H1 (cell line): ENCODE measurements around the gene ABCG1. TPM values are rescaled to one million over a fixed set of nuclear protein-coding genes. Genes with fewer than 3 reads are reported as not detected.

Experiments
- CTCF ChIA-PET: fragments of 300-600 bp; sonication (Branson Sonifier 250); formaldehyde crosslinking; loops from one replicate; lab custom pipeline; 2021; ENCODE audit not compliant: partially characterized antibody; lab: Charles Lee
- POLR2A ChIA-PET: fragments of 300-600 bp; sonication (Branson Sonifier 250); formaldehyde crosslinking; loops from one replicate; lab custom pipeline; 2021; ENCODE audit warnings: inconsistent platforms; ENCODE audit not compliant: partially characterized antibody; lab: Charles Lee
- DNase-seq, 2 experiments: peaks; one replicate each; pipeline versions ENCODE4 v3.0.0 to v3.0.0-alpha.2; 2010 to 2022; ENCODE audit warnings: low spot score in 2 of 2, low read depth in 1 of 2, mixed read lengths in 1 of 2
- FAIRE-seq: peaks from 2 replicates; lab custom pipeline; 2011; peaks lifted over from hg19 to GRCh38; lab: Jason Lieb, UNC
- H2AFZ ChIP-seq: 2 replicates; pipeline ENCODE4 v1.8.1; 2012; ENCODE audit warnings: low read length, inconsistent platforms
- H2AK5ac ChIP-seq: 2 replicates; pipeline ENCODE4 v1.6.1; 2013; ENCODE audit warnings: low read depth, low read length
- H2BK120ac ChIP-seq: replicated peaks from 2 replicates; pipeline ENCODE3; 2013; ENCODE audit warnings: low read depth, low read length, inconsistent platforms
- H2BK12ac ChIP-seq: 2 replicates; pipeline ENCODE4 v1.6.1; 2013; ENCODE audit warnings: low read depth, low read length
- H2BK15ac ChIP-seq: 2 replicates; pipeline ENCODE4 v1.6.1; 2013; ENCODE audit warnings: low read length
- H2BK20ac ChIP-seq: 2 replicates; pipeline ENCODE4 v1.6.1; 2013; ENCODE audit warnings: low read length
- H2BK5ac ChIP-seq: 2 replicates; pipeline ENCODE4 v1.6.1; 2013; ENCODE audit warnings: low read depth, low read length
- H3K14ac ChIP-seq: 2 replicates; pipeline ENCODE4 v1.6.1; 2013; ENCODE audit warnings: inconsistent platforms; ENCODE audit not compliant: insufficient read length
- H3K18ac ChIP-seq: 2 replicates; pipeline ENCODE4 v1.6.1; 2013; ENCODE audit warnings: low read length; ENCODE audit errors: extremely low read depth
- H3K23ac ChIP-seq: 2 replicates; pipeline ENCODE4 v1.6.1; 2013; ENCODE audit warnings: inconsistent platforms; ENCODE audit not compliant: insufficient read length
- H3K23me2 ChIP-seq: 2 replicates; pipeline ENCODE4 v1.6.1; 2013; ENCODE audit warnings: low read depth, low read length
- H3K27ac ChIP-seq: 2 replicates; pipeline ENCODE4 v1.6.1; 2011; ENCODE audit warnings: low read depth, low read length, inconsistent platforms
- H3K27me3 ChIP-seq, 4 experiments: replicated peaks in 1 of 4; 1 replicate in 1 of 4; 2 replicates in 3 of 4; pipeline versions ENCODE4 v1.6.1 to v1.8.1; 2011 to 2013; ENCODE audit warnings: low read length in 3 of 4, mild to moderate bottlenecking in 3 of 4, inconsistent platforms in 2 of 4, mixed read lengths in 2 of 4, moderate library complexity in 1 of 4; ENCODE audit not compliant: control insufficient read depth in 3 of 4, insufficient read depth in 3 of 4; ENCODE audit errors: extremely low read depth in 1 of 4
- H3K36me3 ChIP-seq, 4 experiments: 2 replicates each; pipeline versions ENCODE4 v1.6.1 to v1.8.1; 2011 to 2013; ENCODE audit warnings: mild to moderate bottlenecking in 4 of 4, low read length in 3 of 4, moderate library complexity in 2 of 4, control low read depth in 1 of 4, inconsistent platforms in 1 of 4; ENCODE audit not compliant: insufficient read depth in 4 of 4, control insufficient read depth in 2 of 4
- H3K4ac ChIP-seq: replicated peaks from 2 replicates; pipeline ENCODE3; 2013; ENCODE audit warnings: low read length, low read depth, mixed read lengths, inconsistent platforms; ENCODE audit not compliant: insufficient read length
- H3K4me1 ChIP-seq, 4 experiments: replicated peaks in 1 of 4; 1 replicate in 1 of 4; 2 replicates in 3 of 4; pipeline versions ENCODE4 v1.6.1 to v1.8.1; 2011 to 2013; ENCODE audit warnings: low read length in 3 of 4, inconsistent platforms in 2 of 4, mixed read lengths in 1 of 4; ENCODE audit not compliant: insufficient read depth in 4 of 4, control insufficient read depth in 3 of 4
- H3K4me2 ChIP-seq, 2 experiments: 2 replicates each; pipeline versions ENCODE4 v1.6.1 to v1.8.1; 2011 to 2013; ENCODE audit warnings: low read depth in 2 of 2, low read length in 2 of 2, control low read depth in 1 of 2, inconsistent platforms in 1 of 2, mild to moderate bottlenecking in 1 of 2; ENCODE audit not compliant: insufficient read depth in 1 of 2
- H3K4me3 ChIP-seq, 4 experiments: fragments of 200-600, 300-600 bp in 1 of 4; sonication (generic), shearing (Covaris generic), sonication (Bioruptor Twin) in 1 of 4; 2 replicates each; pipeline versions ENCODE4 v1.5.1 to v1.8.1; 2011 to 2016; ENCODE audit warnings: low read length in 4 of 4, low read depth in 3 of 4, control low read depth in 2 of 4, inconsistent platforms in 2 of 4, mild to moderate bottlenecking in 2 of 4, mixed read lengths in 1 of 4, moderate library complexity in 1 of 4; ENCODE audit not compliant: insufficient read depth in 2 of 4; ENCODE audit errors: extremely low read depth in 1 of 4
- H3K56ac ChIP-seq: replicated peaks from 2 replicates; pipeline ENCODE3; 2013; ENCODE audit warnings: low read depth, mild to moderate bottlenecking, mixed read lengths, low read length, inconsistent platforms; ENCODE audit not compliant: insufficient read length
- H3K79me1 ChIP-seq: 2 replicates; pipeline ENCODE4 v1.6.1; 2013; ENCODE audit warnings: low read depth, low read length, control low read depth
- H3K79me2 ChIP-seq, 2 experiments: 2 replicates each; pipeline versions ENCODE4 v1.6.1 to v1.8.1; 2012 to 2013; ENCODE audit warnings: low read length in 2 of 2, mild to moderate bottlenecking in 2 of 2, inconsistent platforms in 1 of 2; ENCODE audit not compliant: insufficient read depth in 2 of 2, control insufficient read depth in 1 of 2
- H3K9ac ChIP-seq, 4 experiments: replicated peaks in 1 of 4; 1 replicate in 1 of 4; 2 replicates in 3 of 4; pipeline versions ENCODE4 v1.6.1 to v1.8.1; 2011 to 2013; ENCODE audit warnings: low read depth in 3 of 4, low read length in 3 of 4, control low read depth in 2 of 4, mild to moderate bottlenecking in 2 of 4, moderate library complexity in 2 of 4, inconsistent platforms in 1 of 4; ENCODE audit errors: extremely low read depth in 1 of 4
- H3K9me3 ChIP-seq, 2 experiments: 2 replicates each; pipeline versions ENCODE4 v1.6.1 to v1.8.1; 2012 to 2013; ENCODE audit warnings: mild to moderate bottlenecking in 2 of 2, moderate library complexity in 2 of 2, control low read depth in 1 of 2, inconsistent platforms in 1 of 2, low read depth in 1 of 2, low read length in 1 of 2, mixed read lengths in 1 of 2; ENCODE audit not compliant: insufficient read depth in 2 of 2
- H4K20me1 ChIP-seq, 2 experiments: replicated peaks in 1 of 2; 2 replicates each; pipeline versions ENCODE3 to v1.8.1; 2011 to 2013; ENCODE audit warnings: inconsistent platforms in 2 of 2, low read length in 2 of 2, mild to moderate bottlenecking in 1 of 2; ENCODE audit not compliant: insufficient read depth in 2 of 2, control insufficient read depth in 1 of 2
- H4K5ac ChIP-seq: 2 replicates; pipeline ENCODE4 v1.6.1; 2013; ENCODE audit warnings: low read length, low read depth, mixed read lengths, inconsistent platforms; ENCODE audit not compliant: insufficient read length
- H4K8ac ChIP-seq: 2 replicates; pipeline ENCODE4 v1.8.0; 2013; ENCODE audit warnings: mild to moderate bottlenecking, moderate library complexity, low read length, inconsistent platforms; ENCODE audit not compliant: insufficient read depth; ENCODE audit errors: extremely low read depth
- H4K91ac ChIP-seq: replicated peaks from 2 replicates; pipeline ENCODE3; 2013; ENCODE audit warnings: low read length, mixed read lengths, inconsistent platforms; ENCODE audit not compliant: insufficient read length
- EGR1 ChIP-seq: IDR thresholded peaks from 2 replicates; pipeline ENCODE4 v1.6.1; 2011; ENCODE audit warnings: low read depth, low read length, borderline replicate concordance
- RAD21 ChIP-seq, 2 experiments: IDR thresholded peaks in 1 of 2; conservative IDR thresholded peaks in 1 of 2; 2 replicates each; pipeline ENCODE4 v1.6.1; 2011; ENCODE audit warnings: low read depth in 2 of 2, low read length in 2 of 2, improper control_type of control experiment in 1 of 2, inconsistent platforms in 1 of 2, mild to moderate bottlenecking in 1 of 2, moderate library complexity in 1 of 2
- WGBS, 2 experiments: shearing (Covaris generic) in 1 of 2; methylation state at CpG; one replicate each; pipeline versions ENCODE4 v1.1.6 to v1.1.7; 2013 to 2015; ENCODE audit warnings: low lambda C conversion rate in 2 of 2, mixed read lengths in 2 of 2, inconsistent platforms in 1 of 2, low coverage in 1 of 2, missing lambda C conversion rate in 1 of 2; ENCODE audit not compliant: insufficient replicate concordance in 2 of 2, insufficient coverage in 1 of 2, insufficient read length in 1 of 2; ENCODE audit errors: extremely low coverage in 1 of 2, missing lambda C conversion rate in 1 of 2; 5-methylcytosine and 5-hydroxymethylcytosine counted together
- polyA plus RNA-seq, 7 experiments: library from polyadenylated mRNA; depleted of rRNA in 3 of 7; stranded (reverse) in 5 of 7; unstranded in 2 of 7; fragments of >200 nt in 5 of 7; fragments of 200-250 nt in 2 of 7; gene quantifications; 1 replicate in 5 of 7; 2 replicates in 1 of 7; 4 replicates in 1 of 7; pipeline versions ENCODE4 v1.2.1 to v1.2.3, GENCODE V29; 2011 to 2013; ENCODE audit warnings: missing spikeins in 2 of 7, mixed read lengths in 2 of 7
- total RNA-seq: library from RNA; stranded (reverse); fragmentation: NEBNext Ultra II Directional; extraction: Animal tissue kit (Norgen Biotek cat#: 25700); gene quantifications from 2 replicates; pipeline ENCODE4 v1.2.1, GENCODE V29; 2021

Gene ABCG1
- total and polyA plus RNA-seq, 2 of the 8 experiments (the other 6 are each of a cell fraction or from before 2014, with no cell fraction given): 2.1 to 4.0 TPM

- Histone ChIP-seq H4K91ac (no peak overlapping the region), H3K27ac (no peak overlapping the region), H3K4me2 (no peak overlapping the region), H2BK120ac (no peak overlapping the region), H2BK20ac (no peak overlapping the region), H3K4ac (no peak overlapping the region), H2BK12ac (no peak overlapping the region), H3K23ac (no peak overlapping the region), H4K8ac (no peak overlapping the region), H3K4me1 (peaks cover 0 to 1% (median 0%) of the 10 kb centered on the region in 4 experiments; a peak in 1 of 7 replicates), H2AK5ac (no peak overlapping the region), H3K56ac (no peak overlapping the region), H3K23me2 (no peaks in the 10 kb centered on the region), H3K79me2 (no peaks in the 10 kb centered on the region), H2AFZ (no peak overlapping the region), H3K14ac (no peak overlapping the region), H2BK15ac (no peak overlapping the region), H3K36me3 (no peaks in the 10 kb centered on the region), H4K5ac (no peak overlapping the region), H3K9ac (no peak overlapping the region), H3K18ac (no peak overlapping the region), H3K79me1 (no peaks in the 10 kb centered on the region), H2BK5ac (no peak overlapping the region), H3K4me3 (no peak overlapping the region), H3K9me3 (no peaks in the 10 kb centered on the region), H4K20me1 (no peaks in the 10 kb centered on the region), H3K27me3 (no peaks in the 10 kb centered on the region; a peak in 1 of 7 replicates)
- ChIA-PET POLR2A (no interaction called here), CTCF (no interaction called here)
- DNase-seq (no peak), FAIRE-seq (no peak)
- TF ChIP-seq RAD21 (IDR thresholded peaks at IDR 0.05 in 1 of 2, conservative IDR thresholded peaks at IDR 0.05 in 1 of 2; ENCODE audit: low read depth in 2 of 2, low read length in 2 of 2): no peak
- TF ChIP-seq EGR1: no peak
- 88% methylated on average over 5 of the region's 5 CpGs; no CpG with 5 or more reads in 1 of the 2 experiments for WGBS, 2 experiments
These were observed 15.6 kb upstream of the ABCG1 start for GRCh38 chr21:42203321-42203720.
